M059J (cell line): Measurements from ENCODE around the gene NTN5. TPM values are rescaled to one million over a fixed set of nuclear protein-coding genes. Genes with fewer than 3 reads are reported as not detected.
"Not testable (repeated sequence)": the region's sequence is repeated elsewhere in the genome, so short reads cannot be mapped to it uniquely, and the experiment has no call there.

Experiments used
- DNase-seq: peaks from one replicate; pipeline ENCODE4 v3.0.0-alpha.2; 2012; ENCODE audit warnings: low read depth
- total RNA-seq: library from RNA; depleted of rRNA; stranded (reverse); fragments of >200 nt; shearing (Covaris generic); gene quantifications from 2 replicates; pipeline ENCODE4 v1.2.3, GENCODE V29; 2014

Gene NTN5
- total RNA-seq, 1 experiment from 2014 or later = 0.79 TPM

- no peak for DNase-seq
Measured at GRCh38 chr19:48669903-48670668, 2.7 kb downstream of the NTN5 start.

- no peak for DNase-seq
Measured at GRCh38 chr19:48668761-48669160, 4.1 kb downstream of the NTN5 start.

DNA sequence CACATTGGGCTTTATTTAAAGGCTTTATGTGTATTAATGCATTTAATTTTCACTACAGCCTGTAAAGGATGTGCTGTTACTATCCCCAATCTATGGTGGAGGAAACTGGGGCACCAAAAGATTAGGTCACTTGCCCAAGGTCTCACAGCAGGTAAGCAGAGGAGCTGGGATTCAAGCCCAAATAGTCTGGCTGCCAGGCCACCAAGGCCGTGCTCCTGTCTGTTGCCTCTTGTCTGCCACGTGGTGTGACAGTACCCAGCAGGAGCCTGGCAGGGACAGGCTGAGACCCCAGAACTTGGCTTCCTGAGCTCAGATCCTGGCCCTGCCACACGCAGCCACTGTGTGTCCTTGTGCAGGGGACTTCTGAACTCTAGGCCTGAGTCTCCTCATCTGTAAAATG is 4.5 kb downstream of the NTN5 start:
- DNase-seq = no peak

GRCh38 chr19:48665786-48666185 is 7.0 kb downstream of the NTN5 start:
- DNase-seq = no peak

DNA sequence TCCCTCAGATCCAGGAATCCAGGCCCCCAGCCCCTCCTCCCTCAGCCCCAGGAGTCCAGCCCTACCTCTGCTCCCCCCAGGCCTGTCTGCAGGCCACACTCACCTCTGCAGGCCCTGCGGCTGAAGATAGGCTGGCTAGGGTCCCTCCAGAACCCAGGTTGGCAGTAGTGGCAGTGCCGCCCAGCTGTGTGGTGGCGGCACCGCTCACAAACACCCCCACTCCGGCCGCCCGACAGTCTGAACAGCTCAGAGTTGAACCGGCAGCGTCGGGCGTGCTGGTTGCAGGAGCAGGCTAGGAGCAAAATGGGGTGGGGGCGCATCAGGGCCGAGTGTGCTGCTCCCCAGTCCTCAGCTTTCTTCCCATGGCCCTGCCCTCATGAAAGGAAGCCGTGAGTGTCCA is 8.3 kb downstream of the NTN5 start:
- no peak for DNase-seq

GRCh38 chr19:48663667-48664066 is 9.2 kb downstream of the NTN5 start:
- no peak for DNase-seq

DNA sequence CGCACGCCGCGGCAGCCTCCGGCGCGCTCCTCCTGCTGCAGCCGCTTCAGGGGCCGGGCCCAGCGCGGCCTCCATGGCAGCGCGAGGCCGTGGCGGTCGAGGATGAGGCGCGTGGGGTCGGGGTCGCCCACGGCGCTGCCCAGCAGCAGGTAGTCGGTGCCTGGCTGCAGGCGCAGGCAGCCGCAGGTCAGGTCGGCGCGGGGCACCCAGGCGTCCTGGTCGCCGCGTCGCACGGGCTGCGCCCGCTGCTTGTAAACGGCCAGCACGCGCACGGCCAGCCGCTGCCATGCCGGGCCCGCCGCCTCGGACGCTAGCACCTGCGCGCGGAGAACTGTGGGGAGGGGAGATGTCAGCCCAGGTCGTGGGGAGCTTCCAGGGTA is 11.1 kb downstream of the NTN5 start:
- DNase-seq = no peak

DNA sequence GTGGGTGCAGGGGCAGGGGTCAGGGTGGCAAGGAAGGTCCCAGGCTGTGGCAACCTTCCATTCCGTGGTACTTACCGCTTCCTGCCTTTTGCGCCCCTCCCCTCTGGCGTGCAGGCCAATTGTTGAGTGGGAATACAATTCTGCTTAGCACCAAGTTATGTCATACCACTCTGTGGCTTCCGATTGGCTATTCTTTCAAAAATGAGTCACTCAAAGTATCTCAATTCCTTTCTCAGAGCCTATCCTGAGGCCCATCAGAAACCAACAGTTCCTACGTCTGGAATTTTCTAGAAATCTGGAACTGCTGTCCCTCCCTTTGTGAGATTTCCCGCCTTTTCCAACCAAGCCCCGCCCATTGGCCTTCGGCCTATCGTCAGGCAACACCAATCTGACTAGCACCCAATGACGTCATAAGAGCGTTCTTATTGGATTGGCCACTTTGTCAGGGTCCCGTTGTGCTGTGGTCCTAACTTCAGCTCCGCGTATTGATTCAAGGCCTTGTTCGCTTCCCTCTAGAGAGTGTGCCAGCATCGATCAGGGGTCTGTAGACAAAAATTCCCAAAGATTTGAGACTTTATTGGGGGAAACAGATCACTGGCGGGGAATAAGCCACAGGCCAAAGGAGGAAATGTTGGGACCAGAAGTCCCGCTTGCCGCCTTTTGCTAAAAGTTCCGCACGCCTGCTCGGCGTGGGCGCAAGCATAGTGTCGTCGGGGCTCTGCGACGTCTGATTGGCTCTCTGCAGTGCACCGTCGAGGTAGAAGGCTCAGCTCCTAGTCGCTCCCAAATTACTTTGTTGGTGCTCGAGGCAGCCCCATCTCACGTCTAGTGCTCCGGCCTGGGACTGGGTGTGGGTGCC is 11.7 kb downstream of the NTN5 start:
- peak; percentile 91 for DNase-seq

GRCh38 chr19:48659768-48660167 is 13.0 kb downstream of the NTN5 start:
- DNase-seq = peak; percentile 53

- DNase-seq = no peak
Measured at GRCh38 chr19:48658483-48658882, 14.3 kb downstream of the NTN5 start.

DNA sequence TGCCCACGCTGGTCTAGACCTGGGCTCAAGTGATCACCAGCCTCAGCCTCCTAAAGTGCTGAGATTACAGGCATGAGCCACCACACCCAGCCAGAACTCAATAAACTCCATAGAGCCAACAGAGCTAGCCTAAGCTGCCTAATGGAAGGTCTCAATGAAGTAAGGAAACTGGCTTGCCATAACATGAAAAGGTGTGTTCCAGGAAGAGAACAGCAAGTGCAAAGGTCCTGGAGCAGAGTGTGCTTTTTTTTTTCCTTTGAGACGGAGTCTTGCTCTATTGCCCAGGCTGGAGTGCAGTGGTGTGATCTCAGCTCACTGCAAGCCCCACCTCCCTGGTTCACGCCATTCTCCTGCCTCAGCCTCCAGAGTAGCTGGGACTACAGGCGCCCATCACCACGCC is 15.0 kb downstream of the NTN5 start:
- DNase-seq = not testable (repeated sequence)

GRCh38 chr19:48656840-48657474 is 15.9 kb downstream of the NTN5 start:
- peak; percentile 89 for DNase-seq

GRCh38 chr19:48654299-48655059 is 18.3 kb downstream of the NTN5 start:
- no peak for DNase-seq

DNA sequence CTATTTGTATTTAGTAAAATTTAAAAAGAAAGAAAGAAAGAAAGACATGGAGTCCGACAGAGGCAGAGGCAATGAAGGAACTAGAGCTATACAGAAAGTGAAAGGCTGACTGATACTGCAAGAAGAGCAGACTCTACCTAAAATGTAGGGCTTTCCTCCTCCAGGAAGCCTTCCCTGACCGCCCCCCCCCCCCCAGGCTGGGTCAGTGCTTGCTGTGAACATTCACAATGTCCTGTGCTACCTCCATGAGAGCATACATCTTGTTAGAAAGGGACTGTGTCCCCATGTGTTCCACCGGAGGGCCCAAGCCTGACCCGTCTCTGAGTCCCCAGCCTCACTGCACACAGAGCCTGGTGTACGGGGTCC is 21.2 kb downstream of the NTN5 start:
- no peak for DNase-seq

DNA sequence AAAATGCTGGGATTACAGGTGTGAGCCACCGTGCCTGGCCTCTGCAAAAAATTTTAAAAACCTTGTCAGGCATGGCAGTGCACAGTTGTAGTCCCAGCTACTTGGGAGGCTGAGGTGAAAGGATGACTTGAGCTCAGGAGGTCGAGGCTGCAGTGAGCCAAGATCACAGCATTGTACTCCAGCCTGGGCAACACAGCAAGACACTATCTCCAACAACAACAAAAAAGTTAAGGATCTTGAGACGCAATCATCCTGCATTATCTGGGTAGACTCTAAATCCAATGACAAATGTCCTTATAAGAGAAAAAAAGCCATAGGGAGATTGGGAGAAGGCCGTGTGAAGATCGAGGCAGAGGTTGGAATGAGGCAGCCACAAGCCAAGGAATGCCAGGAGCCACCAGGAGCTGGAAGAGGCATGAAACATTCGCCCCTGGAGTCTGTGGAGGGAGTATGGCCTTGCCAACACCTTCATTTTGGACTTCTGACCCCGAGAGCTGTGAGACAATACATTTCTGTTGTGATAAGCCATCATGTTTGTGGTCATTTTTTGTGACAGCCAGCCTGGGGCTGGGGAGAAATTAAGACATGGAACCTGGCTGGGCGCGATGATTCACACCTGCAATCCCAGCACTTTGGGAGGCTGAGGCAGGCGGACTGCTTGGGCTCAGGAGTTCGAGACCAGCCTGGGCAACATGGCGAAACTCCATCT is 21.7 kb downstream of the NTN5 start:
- DNase-seq = no peak

GRCh38 chr19:48648134-48648533 is 24.7 kb downstream of the NTN5 start:
- no peak for DNase-seq

DNA sequence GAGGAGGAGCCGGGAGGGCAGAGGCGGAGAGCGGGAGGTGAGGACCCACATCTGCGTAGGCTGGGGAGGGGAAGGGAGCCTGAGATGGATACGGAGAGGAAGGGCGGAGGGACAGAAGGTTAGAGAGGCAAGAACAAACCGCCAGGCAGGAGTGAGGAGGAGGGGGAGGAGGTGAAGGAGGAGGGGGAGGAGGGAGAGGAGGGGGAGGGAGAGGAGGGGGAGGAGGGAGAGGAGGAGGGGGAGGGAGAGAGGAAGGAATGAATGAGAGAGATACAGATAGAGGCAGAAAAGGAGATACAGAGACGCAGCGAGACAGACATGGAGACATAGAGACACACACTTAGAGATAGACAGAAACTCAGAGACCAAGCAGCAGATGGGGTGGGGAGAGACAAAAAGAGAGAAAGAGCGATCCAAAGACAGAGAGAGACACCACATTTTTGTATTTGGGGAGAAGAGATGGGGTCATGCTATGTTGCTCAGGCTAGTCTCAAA is 26.0 kb downstream of the NTN5 start:
- no peak for DNase-seq

- DNase-seq = peak; percentile 81
Measured at GRCh38 chr19:48646001-48646721, 26.7 kb downstream of the NTN5 start, which contains the start of gene CA11. Gene CA11, minus strand, starts transcription at chr19:48646187. Its CDS starts 555 bp downstream, at chr19:48645632.

DNA sequence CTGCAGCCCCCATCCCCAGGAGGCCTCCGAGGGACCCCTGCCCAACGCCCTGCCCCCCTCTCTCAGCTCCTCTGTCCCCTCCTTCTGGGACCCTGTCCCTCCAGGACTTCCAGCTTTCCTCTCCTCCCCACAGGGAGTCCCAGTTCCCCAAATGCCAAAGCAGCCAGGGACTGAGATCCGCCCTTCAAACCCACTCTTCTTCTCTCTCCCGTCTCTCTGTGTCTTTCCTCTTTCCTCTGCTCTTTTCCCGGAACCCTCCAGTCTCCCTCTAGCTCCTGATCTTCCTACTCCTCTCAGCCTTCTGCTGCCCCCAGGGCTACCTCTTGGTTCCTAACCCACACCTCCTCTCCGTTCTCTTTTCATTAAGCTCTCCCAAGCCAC is 27.2 kb downstream of the NTN5 start:
- no peak for DNase-seq
